Activated T-cell treated with anti-CD3 and anti-CD28 coated beads for 4 hours (primary cell): ENCODE data around the gene RHBDF1.

Experiments
- DNase-seq: peaks from one replicate; pipeline ENCODE4 v3.0.0-alpha.2; 2020

Gene RHBDF1

DNA sequence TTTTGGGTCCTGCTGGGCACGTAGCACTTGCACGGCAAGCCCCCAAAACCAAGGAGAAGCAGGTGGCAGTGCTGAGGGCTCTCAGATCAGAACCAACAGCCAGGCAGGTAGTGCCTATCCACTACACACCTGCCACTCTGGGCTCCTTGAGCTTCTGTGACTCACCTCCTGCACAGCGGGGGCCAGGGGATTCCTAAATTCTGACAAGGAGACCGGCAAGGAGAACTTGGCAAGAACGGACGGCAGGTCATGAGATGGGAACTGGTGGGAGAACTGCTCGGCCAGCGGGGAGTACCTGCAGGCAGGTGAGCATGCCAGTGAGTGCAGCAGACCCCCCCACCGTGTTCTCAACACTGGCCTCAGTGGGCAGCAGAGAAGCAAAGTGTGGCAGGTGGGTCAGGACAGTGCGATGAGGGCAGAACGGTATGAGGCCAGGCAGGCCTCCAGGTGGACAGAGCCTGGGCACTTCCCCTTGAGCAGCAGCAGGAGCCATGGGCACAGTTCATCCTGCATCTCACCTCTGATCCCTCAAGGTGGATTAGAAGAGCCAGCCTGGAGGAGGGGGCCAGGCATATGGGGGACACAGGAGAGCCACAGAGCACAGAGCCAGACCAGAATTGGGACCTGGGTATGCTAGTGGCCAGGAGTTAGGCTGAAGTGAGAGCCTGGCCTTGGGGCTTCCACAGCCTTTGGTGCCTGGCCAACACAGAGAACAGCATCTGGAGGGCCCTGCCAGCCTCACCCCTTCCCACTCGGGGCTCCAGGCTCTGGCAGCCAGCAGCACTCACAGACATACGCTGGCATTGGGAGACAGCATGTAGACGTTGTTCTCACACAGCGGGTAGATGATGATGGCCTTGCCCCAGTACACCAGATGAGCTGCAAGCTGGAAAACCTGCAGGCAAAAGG is 20.3 kb upstream of the RHBDF1 start:
- no peak for DNase-seq

GRCh38 chr16:91484-91883 is 19.1 kb upstream of the RHBDF1 start:
- DNase-seq: no peak

- DNase-seq: no peak
Observed at GRCh38 chr16:89391-90302, 17.2 kb upstream of the RHBDF1 start.

DNA sequence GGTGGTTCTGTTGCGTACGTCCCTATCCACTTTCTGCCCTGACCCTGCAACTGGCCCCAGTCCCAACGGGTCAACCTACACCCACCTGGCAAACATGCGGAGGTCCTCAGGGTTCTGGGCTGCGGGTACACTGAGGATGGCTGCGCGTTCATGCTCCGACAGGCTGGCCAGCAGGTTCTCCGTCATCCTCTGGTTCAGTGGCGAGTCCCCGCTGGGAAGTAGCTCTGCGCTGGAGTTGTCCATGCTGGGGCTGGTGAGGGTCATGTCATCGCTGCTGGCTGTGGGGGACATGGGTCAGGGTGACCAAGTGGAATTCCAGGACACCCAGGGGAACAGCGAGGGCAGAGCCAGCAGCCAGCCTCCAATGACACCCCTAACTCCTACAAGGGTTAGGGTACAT is 16.2 kb upstream of the RHBDF1 start:
- no peak for DNase-seq

DNA sequence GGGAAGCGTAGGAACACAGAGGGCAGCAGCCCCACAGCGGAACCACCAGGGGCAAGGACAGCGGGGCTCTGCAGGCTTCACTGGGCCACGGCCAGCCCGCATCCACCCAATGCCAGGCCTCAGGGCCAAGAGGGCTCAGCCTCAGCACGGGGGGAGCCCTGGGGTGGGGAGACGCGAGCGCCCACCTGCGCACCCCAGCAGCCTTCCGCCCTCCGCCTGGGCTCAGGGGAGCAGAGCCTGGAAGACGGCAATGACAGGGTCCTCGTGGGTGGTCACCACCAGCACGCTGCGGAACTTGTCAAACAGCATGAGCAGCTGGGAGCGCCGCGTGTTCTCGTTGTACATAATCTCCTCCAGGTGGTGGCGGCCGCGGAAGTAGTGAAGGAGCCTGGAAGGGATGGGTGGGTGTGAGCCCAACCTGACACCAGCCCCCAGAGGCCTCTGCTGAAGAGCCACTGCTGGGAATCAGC is 14.1 kb upstream of the RHBDF1 start:
- DNase-seq: no peak

DNA sequence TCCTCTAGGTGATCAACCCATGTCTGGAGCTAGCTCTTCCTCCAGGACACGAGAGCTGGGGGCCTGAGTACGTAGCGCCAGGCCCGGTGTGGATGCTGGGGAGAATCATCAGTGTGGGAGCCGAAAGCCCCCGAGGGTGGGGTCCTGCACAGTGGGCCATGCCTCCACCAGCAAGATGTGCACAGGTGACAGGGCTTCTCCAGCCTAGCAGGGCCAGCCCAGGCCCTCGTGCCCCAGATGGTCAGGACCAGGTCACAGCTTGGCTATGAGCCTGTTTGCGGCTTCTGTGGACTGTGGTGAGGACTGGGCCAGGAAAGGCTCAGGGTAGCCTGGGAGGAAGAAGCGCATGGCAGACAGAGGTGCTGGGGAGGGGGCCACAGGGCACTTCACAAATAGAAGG is 13.4 kb upstream of the RHBDF1 start:
- DNase-seq: no peak

- DNase-seq: no peak
Observed at GRCh38 chr16:85407-85782, 13.0 kb upstream of the RHBDF1 start.

- peak; percentile 31 for DNase-seq
Observed at GRCh38 chr16:84718-85406, 12.4 kb upstream of the RHBDF1 start.

- DNase-seq: no peak
Observed at GRCh38 chr16:83781-84615, 11.6 kb upstream of the RHBDF1 start.

GRCh38 chr16:83060-83603 is 10.7 kb upstream of the RHBDF1 start:
- no peak for DNase-seq

DNA sequence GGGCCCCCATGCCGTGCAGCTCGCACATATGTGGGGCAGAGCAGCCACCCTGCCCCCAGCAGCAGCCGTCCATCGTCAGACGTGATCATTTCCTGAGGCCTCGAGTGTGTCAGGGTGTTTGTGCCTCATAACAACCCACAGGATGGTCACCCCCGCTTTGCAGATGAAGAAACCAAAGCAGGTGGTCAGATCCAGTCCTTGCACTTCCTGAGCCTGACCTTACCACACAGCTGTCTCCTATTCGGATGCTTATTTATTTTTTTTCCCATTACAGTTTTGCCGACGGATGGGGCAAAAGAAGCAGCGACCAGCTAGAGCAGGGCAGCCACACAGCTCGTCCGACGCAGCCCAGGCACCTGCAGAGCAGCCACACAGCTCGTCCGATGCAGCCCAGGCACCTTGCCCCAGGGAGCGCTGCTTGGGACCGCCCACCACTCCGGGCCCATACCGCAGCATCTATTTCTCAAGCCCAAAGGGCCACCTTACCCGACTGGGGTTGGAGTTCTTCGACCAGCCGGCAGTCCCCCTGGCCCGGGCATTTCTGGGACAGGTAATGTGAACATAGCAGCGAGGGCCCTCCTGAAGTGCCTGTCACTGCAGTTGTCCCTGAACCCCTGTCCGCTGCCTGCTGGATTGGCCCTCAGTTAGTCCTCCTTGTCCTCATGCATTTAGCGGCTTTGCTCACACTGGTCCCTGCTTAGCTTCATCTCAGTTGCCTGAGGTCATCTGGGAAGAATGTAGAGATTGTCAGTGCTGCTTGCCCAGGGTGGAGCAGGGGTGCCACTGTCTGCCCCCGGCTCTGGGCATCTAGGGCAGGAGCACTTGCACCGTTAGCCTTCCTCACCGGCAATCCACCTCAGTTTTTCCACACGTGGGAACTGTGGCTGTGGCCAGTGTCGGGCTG is 7.0 kb upstream of the RHBDF1 start:
- no peak for DNase-seq

DNA sequence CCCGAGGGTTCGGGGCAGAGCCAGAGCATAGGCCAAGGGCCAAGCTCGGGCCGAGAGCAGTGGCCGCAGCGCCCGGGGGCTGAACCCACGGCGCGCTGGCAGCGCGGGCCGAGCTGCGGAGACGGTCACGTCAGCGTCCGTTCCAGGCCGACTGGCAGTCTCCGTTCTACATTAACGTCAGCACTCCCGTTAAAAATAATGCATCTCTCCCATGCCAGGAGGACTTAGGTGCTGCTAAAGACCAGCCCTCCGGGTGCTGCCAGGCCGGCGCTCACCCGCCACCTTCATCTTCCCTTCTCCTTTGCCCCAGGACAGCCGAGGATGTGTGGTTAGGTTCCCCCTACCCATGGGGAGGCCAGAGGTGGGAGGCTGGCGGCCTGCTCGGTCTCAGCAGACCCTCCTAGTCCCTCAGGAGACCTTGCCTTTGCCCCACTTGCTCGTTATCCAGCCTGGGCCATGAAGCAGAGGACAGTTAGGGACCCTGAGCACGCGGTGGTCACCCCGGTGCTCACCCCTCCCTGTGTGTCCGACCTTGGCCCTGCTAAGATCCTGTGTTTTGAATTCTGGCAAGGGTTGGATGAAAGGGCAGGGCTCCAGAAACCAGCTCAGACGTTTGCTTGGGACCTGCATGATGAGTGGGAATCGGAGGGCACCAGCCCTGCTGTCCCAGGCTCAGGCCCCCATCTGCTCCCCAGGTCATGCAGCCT is 6.2 kb upstream of the RHBDF1 start:
- no peak for DNase-seq

GRCh38 chr16:77807-78443 is 5.5 kb upstream of the RHBDF1 start, which contains the start of gene MPG:
MPG (plus strand) TSS chr16:78225; CDS start chr16:78310, 85 bp downstream.
- peak; percentile 75 for DNase-seq

DNA sequence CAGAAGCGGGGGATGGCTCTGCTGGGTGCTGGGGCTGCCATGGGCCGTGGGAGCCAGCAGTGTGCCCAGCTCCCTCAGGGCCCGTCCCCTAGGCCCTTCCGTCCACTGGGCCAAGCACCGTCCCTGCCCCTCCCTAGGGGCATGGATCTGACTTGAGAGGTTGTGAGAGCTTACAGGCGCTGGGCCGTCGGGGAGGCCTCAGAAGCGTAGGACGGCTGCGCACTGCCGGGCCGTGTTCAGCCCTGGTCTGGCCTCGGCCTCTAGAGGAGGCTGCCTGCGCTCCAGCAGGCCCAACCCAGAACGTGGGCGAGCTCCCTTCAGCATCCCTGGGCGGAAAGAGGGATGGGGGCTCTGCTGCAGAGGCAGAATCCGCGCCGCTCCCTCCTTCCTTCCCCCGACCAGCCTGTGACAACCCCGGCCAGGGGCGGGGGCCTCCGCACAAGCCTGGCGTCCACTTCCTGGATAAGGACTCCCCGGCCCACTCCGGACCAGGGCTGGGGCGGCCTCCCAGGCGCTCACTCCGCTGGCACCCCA is 4.9 kb upstream of the RHBDF1 start:
- DNase-seq: no peak

DNA sequence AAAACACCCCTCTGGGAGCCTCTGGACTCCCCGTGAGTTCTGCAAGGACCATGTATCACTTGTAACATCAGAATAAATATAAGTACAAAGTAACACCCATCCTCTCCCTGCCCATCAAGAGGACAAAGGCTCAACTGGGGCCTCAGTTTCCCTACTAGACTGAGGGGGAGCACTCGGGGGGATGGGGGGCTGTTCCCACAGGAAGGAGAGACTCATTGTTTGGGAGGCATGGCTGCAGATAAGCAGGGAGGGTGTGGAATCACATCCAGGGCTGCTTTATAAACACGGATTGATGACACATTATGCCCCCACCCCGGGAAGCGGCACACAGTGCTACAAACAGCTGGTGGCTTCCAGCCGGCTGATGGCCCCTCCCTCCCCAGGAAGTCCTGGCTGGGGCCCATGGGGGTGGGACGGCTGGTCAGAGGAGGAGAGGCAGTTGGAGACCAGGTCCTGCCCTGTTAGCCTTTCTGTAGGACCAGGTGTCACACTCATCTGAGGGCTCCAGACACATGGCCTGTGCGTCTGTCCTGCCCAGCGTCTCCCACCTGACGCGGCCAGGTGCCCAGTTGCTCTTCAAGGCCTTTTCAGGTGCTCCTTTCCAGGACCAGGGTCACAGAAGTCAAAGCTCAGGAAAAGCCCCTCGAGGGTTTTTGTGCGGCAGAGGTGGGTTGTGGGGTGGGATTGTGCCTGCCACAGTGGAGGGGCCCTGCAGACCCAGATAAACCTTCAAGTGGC is 4.3 kb upstream of the RHBDF1 start:
- DNase-seq: no peak

DNA sequence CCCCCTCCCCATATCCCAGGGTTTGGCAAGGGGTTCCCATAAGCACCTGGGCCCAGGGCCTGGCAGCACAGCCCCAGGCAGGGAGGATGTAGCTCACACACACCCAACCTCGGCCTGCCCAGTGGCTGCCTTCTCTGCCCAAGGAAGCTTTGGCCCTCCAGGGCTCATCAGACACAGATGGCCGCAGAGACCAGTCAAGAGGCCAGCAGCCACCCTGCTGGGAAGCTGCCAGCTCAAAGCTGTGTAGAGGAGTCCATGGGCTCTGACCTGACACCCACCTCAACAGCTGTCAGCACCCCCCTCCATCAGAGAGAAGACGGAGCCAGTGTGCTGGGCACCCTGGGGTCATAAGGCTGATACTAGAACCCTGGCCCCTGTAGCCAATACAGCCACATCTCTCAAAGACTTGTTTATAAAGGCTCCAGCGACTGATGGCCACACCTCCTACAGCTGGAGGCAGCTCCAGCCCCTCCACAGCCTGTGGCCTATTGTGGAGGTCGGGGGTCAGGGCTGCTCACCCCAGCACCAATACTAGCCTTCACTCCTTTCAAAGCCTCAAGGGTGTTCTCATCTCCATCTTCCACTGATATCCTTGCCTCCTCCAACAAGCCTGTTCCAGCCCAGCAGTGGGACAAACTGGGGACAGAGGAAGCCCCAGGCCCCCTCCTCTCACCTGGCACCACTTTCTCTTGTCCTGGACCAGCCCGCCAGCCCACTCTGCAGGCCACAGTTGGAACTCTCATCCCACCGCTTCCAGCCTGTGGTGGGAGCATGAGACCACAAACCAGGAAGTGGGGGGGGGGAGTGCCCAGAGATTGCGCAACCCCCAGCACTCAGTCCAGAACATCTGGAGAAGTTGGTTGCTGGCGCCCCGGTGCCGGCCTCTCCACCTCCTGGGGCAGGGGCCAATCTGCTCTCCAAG is 3.4 kb upstream of the RHBDF1 start:
- no peak for DNase-seq

DNA sequence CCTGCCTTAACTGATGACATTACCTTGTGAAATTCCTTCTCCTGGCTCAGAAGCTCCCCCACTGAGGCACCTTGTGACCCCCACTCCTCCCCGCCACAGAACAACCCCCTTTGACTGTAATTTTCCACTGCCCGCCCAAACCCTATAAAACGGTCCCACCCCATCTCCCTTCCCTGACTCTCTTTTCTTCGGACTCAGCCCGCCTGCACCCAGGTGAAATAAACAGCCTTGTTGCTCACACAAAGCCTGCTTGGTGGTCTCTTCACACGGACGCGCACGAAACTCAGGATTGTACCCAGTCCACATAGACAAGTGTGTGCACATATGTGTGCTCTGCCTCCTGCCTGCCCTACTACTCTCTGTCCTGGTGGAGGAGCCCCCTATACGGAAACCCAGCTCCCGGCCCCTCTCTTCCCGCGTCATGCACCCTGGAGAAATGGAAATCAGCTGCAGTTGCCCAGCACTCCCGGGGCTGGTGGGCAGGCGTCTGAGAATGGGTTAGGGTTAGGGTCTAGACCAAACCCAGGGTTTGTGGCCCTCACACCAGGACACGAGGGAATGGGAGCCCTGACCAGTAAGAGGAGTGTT is 2.4 kb upstream of the RHBDF1 start:
- DNase-seq: no peak
